Activated T-helper 17 cell treated with anti-CD3 and anti-CD28 coated beads, Interleukin-2, amount 50 U/mL, for 72 hours (primary cell): ENCODE measurements around the gene MCEE. TPM values are rescaled to one million over a fixed set of nuclear protein-coding genes. Genes with fewer than 3 reads are reported as not detected.

Experiments used
- ATAC-seq: fragments of 150-1000 bp; cut with Tn5 transposase; replicated peaks from 2 replicates; pipeline ENCODE4 v1.10.0; 2021; ENCODE audit warnings: mild to moderate bottlenecking, moderate library complexity
- H3K27ac Mint-ChIP-seq: one replicate; pipeline ENCODE4 v1.8.0; 2022; ENCODE audit warnings: mixed read lengths
- H3K27me3 Mint-ChIP-seq: one replicate; pipeline ENCODE4 v1.8.0; 2022; ENCODE audit warnings: mixed read lengths
- H3K36me3 Mint-ChIP-seq: one replicate; pipeline ENCODE4 v1.8.0; 2022; ENCODE audit warnings: low read depth, mild to moderate bottlenecking, mixed read lengths
- H3K4me1 Mint-ChIP-seq: one replicate; pipeline ENCODE4 v1.8.0; 2022; ENCODE audit warnings: mixed read lengths
- H3K4me3 Mint-ChIP-seq: one replicate; pipeline ENCODE4 v1.8.0; 2022; ENCODE audit warnings: mild to moderate bottlenecking, mixed read lengths
- H3K9me3 Mint-ChIP-seq: one replicate; pipeline ENCODE4 v1.8.0; 2022; ENCODE audit warnings: mixed read lengths
- total RNA-seq, 2 donors: library from RNA; stranded (reverse); gene quantifications; one replicate each; pipeline ENCODE4 v1.2.3, GENCODE V29; 2022

MCEE gene
- total RNA-seq, 2 donors from 2014 or later = 14.1 to 15.6 TPM

DNA sequence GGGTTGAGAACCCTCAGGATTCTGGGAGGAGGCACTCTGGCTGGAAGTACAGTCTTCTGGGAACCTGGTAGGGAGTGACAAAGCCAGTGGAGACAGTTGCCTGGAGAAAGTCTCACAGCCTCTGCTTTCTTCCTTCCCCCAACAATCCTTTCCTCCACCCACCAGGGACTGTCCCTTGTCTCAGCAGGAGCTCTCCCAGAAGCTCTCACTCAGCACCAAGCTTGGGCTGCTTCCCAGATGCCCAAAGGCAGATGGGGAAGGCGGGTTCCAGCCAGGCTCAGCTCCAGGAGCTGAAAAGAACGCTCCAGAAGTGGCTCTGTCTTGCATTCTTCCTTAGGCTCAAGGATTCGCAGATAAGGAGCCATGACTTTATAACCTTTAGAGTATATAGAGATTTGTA lies 69.2 kb downstream of the MCEE start:
- Mint-ChIP-seq H3K4me3 (no peak overlapping the region), H3K36me3 (no peaks in the 10 kb centered on the region), H3K27ac (no peak overlapping the region), H3K4me1 (no peaks in the 10 kb centered on the region), H3K9me3 (no peaks in the 10 kb centered on the region), H3K27me3 (peaks cover 16% of the 10 kb centered on the region)
- ATAC-seq = no peak

DNA sequence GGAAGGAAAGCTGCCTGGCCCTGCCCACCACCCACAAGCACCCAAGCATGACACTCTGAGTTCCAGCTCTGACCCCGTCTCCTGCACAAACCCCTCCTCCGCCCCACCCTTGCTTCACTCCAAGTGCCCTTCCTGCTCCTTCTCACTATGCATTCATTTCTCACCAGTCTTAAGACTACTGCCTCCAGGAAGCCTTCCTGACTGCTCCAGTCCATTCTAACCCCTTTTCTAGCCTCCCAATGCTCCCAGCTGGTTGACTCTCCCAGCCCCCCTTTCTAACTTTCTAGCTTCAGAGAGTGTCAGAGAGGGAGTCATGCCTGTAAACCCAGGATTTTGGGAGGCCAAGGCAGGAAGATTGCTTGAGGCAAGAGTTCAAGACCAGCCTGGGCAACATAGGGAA lies 69.8 kb downstream of the MCEE start:
- Mint-ChIP-seq H3K36me3 (no peaks in the 10 kb centered on the region), H3K27ac (no peak overlapping the region), H3K4me3 (no peak overlapping the region), H3K4me1 (no peaks in the 10 kb centered on the region), H3K9me3 (no peaks in the 10 kb centered on the region), H3K27me3 (peaks cover 16% of the 10 kb centered on the region)
- ATAC-seq = no peak

Other genes starting within 250 kb of the MCEE start
- not detected for gene VAX2, start 229.7 kb downstream of the MCEE start, total RNA-seq
- not detected for gene ATP6V1B1, start 194.3 kb downstream of the MCEE start, total RNA-seq
- under 1 TPM in 1 of 2 donors, not detected in 1; 0.56 TPM for gene ANKRD53, start 151.6 kb downstream of the MCEE start, total RNA-seq
- gene TEX261, start 135.4 kb downstream of the MCEE start, total RNA-seq = 10 to 100 TPM; 27.2 to 66.9 TPM
- gene NAGK, start 61.6 kb downstream of the MCEE start, total RNA-seq = 10 to 100 TPM; 44.1 to 55.4 TPM
- 10 to 100 TPM; 26.7 to 44.0 TPM for gene MPHOSPH10, start 405 bp upstream of the MCEE start, total RNA-seq
- gene PAIP2B, start 96.9 kb upstream of the MCEE start, total RNA-seq = 1 to 10 TPM; 1.3 to 3.3 TPM
- gene ZNF638, start 201.6 kb upstream of the MCEE start, total RNA-seq = 100 to 1,000 TPM in 1 of 2 donors, 10 to 100 TPM in 1; 96.1 to 173 TPM